Activated CD4-positive, alpha-beta T cell treated with anti-CD3 and anti-CD28 coated beads for 4 hours (primary cell): ENCODE measurements around the gene VPS13D.
A peak's percentile ranks its signal among the peaks of the same experiment; 100 is the strongest.

Source experiments
- DNase-seq, 2 donors: peaks; one replicate each; pipeline ENCODE4 v3.0.0-alpha.2; 2020

VPS13D gene

DNA sequence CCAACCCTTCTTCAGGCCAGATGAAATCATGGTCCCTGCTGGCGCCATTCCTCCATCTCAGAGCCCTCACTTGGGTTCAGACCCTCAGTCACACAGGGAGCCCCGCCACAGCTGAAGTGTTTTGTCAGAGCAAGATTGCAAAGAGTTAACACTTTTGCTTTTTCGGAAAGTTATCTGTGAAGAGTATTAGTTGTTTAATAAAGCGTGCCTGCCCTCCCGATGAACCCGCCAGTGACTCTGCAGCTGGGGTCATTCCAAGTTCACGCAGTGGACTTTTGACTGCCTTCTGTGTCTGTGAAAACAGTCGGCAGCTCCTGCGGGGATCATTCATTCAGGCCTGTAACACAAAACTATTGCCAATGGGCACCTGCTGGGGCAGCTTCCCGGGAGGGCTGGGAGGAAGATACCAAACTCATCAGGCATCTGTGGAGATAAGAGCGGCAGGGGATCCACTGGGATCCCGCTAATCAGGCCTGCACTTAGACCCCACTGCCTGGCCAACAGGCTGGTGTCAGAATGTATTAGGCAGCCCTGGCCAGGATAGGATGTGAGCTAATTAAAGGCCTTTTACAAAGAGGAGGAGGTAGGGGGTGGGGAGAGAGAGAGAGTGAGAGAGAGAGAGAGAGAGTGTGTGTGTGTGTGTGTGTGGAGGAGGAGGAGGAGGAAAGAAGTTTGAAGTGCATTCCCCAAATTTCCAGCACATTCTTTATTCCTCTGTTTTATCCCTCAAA, 203.7 kb downstream of the VPS13D start:
- DNase-seq: no peak

DNA sequence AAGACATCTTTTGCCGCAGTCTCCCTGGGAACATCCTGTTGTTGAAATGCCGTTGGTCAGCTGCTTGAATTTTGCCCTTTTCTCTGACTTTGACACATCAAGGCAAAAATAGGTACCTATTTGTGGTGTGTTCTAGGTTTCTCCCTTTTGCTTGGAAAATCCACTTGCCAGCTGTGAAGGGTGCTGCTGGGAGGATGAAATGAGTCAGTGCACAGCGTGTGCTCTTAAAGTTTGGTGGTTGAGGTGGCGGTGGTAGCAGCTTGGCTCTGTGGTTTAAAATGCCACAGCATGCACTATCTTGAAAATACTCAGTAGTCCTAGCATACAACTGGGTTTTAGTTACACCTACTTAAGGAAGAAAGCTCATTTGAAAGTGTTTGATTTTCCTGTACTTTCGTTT, 204.3 kb downstream of the VPS13D start:
- DNase-seq: peak; percentile 66

DNA sequence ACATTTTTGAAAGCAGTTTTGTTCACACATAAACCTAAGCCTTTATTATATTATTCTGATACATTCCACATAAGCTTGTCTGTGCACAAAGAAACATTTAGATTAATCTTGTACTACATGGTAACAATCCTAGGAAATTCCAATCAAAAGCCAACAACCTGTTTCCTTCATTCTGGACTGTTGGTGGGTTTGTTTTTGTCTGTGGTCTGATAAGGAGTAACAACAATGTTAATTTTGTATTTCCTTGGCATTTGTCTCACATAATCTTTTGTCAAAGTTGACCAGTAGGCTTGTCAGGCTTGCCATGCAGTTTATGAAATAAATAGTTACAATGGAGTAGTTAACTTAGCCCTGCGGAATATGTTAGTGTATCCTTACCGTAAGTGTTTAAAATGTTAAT, 204.9 kb downstream of the VPS13D start:
- no peak for DNase-seq

- peak; percentile 19 to 26 for DNase-seq
Measured at GRCh38 chr1:12435639-12436344, 206.0 kb downstream of the VPS13D start.

GRCh38 chr1:12436345-12436658, 206.5 kb downstream of the VPS13D start:
- DNase-seq: no peak

DNA sequence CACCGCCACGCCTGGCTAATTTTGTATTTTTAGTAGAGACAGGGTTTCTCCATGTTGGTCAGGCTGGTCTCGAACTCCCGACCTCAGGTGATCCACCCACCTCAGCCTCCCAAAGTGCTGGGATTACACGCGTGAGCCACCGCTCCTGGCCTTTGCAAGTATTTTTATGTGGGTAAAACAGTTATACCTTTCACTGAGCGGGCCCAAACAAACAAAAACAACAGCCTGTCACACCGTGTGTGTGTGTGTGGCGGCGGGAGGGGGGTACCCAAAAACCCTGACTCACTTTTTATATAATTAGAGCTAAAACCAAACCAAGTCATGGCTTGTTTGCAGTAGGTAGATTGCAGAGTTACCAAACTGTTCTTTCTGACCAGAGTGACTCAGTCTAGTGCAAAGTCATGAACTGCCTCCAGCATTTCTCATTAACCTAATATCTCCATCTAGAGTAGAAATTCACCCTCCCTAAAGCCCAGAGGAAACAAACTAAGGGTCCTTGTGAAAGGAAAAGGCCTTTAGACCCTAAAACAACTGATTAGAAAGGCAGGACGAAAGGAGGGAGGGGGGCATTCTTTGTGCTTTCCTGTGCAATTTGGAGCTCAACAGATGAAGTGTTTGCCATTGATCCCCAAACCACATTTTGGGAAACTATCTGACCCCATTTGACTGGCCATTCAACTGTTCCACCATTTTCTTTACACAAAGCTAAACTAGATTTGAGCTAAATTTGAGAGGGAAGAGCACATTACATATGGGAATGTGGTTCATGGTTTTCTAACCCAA, 207.2 kb downstream of the VPS13D start:
- DNase-seq: peak in 1 of 2 donors; percentile 13

GRCh38 chr1:12437629-12438028, 207.8 kb downstream of the VPS13D start:
- no peak for DNase-seq

DNA sequence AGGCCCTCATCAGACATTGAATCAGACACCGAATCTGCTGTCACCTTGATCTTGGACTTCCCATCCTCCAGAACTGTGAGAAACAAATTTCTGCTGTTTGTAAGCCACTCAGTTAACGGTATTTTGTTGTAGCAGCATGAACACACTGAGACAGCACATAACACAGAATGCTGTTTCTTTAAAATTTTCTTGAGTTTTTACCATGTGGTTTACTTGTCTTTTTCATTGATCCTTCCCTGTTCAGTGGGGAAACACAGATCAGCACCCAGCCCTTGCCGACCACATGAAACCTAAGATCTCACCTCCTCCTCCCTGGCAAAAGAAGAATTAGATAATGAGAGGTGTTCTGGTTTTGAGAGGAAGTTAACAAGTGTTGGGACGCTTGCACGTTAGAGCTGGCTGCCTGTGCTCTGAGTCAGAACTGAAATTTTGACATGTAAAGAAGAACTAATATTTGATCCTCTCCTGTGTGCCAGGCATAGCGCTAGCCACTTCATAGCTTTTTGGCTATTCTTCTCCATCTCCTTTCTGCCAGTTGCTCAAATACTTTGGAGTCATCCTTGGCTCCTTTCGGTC, 208.6 kb downstream of the VPS13D start:
- DNase-seq: peak; percentile 29 to 35

- no peak for DNase-seq
Measured at GRCh38 chr1:12439073-12439472, 209.2 kb downstream of the VPS13D start.

- DNase-seq: no peak
Measured at GRCh38 chr1:12441414-12442105, 211.7 kb downstream of the VPS13D start.

- no peak for DNase-seq
Measured at GRCh38 chr1:12442217-12442616, 212.4 kb downstream of the VPS13D start.

GRCh38 chr1:12443151-12443550, 213.3 kb downstream of the VPS13D start:
- no peak for DNase-seq

DNA sequence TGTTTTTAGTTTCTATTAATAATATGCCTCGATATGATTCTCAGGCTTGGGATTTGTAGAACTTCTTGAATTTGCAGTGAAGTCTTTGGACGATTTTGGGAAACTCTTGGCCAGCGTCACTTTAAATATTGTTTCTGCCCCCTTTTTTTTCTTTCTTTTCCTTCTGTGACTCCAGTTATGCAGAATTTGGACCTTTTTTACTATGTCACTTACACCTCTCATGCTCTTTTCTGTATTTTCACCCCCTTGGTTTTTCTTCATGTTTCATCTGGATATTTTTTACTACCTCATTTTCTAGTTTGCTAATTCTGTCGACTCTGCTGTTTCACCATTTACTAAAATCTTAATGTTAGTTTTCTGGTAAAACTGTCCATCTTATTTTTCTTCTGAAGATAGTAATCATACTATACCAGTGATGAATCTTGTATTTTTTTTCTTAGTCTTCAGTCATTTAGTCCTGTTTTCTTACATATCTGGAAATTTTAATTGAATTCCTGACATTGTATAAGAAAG, 214.6 kb downstream of the VPS13D start:
- DNase-seq: no peak

DNA sequence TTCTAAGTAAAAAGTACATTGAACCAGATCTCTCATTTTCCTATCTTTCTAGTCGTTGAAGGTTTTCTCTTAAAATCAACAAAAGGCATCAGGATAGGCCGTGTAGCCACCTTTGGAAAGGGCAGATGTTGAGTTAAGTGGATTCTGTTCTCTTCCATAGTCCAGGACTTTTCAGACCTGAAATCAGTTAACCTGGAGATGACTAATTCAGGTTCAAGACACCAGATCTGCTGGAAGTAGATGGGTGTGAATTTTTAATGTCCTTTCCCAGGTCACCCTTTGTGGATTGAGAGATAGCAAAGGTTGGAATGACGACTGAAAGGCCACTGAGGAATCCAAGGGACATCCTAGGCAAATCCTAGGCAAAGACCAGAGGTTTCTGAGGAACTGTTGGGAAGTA, 215.4 kb downstream of the VPS13D start:
- DNase-seq: no peak

- no peak for DNase-seq
Measured at GRCh38 chr1:12446593-12446992, 216.8 kb downstream of the VPS13D start.

DNA sequence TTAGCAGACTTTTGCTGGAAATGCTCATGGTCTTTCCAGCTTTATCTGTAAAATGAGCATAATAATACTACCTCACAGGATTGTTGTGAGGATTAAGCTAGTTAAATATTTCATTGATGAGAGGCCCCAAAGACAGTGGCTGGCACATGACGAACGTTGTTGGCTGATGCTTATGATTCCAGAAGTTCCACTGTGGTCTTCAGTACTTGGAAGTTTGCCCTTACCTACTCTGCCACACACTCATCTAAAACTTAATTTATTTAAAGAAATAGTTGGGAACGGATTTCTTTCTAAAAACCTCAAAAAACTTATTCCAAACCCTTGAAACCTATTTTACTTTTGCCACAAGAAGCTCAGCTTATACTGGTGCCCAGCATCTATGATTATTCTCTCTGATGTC, 217.5 kb downstream of the VPS13D start:
- no peak for DNase-seq

DNA sequence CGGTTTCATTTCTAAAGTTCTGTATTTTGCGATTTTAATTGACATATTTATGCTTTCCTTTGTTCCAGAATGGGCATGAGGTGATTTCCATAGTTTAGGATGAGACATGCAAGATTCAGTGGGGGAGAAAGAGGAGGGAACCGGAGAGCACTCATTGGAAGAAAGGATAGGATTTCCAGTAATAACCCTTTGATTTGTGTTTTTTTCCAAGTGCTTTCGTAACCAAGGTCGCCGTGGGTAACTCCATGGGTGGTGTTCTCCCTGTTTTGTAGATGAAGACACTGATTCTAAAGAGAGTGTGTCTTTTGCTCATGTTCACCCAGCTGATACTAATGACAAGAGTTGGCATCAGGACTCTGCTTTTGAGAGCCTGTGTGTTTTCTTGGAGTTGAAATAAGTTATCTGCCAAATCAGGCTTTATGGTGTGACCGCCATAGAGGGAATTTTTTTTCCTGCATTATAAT, 218.1 kb downstream of the VPS13D start:
- no peak for DNase-seq

DNA sequence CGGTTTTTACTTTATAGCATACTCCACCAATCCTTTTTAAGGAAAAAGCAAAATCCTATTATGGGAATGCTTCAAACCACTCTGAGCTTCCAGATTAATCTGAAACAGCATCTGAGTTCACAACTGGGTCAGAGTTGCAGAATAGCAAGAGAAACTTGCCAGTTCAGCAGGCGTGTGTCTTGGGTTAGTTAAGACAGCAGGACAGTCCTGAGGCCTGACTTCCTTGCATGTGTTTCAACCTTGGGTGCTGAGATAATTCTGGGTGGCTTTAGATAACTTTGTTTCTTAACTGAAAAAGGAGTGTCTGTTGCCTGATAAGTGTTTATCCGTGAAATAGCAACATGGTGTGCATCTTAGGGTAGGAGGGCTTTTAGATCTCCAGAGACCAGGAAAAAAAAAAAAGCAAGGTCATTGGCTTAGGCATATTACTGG, 218.9 kb downstream of the VPS13D start:
- DNase-seq: no peak

DNA sequence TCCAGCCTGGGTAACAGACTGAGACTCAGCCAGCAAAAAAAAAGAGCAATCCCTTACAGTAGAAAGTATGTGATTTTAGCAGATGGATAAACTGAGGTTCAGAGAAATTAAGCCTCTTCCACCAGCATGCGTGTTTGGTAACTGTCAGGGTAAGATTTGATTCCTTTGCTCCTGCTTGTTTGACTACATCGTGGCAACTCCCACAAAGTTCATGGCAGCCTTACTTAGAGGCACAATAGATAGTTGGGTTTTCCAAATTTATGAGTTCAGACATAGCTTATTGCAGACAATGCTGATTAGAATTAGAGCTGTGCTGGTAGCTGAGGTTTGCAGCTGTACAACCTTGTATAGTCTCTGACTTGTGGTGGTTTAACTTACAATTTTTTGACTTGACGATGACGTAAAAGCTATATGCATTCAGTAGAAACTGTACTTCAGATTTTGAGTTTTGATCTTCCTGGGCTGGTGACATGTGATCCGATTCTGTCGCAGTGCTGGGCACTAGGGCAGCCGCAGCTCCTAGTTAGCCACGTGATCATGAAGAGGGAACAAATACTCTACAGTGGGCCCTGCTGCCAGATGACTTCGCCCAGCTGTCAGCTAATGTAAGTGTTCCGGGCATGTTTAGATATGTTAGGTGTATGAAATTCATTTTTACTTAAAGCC, 220.4 kb downstream of the VPS13D start:
- no peak for DNase-seq

GRCh38 chr1:12450756-12451559, 221.1 kb downstream of the VPS13D start:
- DNase-seq: no peak

DNA sequence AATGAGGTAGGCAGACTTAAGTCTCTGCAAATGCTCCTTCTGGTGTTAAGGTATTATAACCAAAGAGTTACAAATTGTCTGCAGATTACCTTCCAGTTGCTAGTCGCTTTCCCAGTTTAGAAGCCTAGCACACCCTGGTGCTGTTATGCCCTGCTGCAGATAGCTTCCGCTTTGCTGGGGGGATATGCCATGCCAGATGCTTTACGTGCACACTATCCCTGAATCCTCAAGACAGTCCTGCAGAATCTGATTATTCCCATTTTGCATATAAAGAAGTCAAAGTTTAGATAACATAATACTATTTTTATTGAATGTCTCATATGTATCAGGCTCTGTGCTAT, 221.7 kb downstream of the VPS13D start:
- DNase-seq: no peak
